CD14-positive monocyte (primary cell): Measurements from ENCODE around the gene H1-8. TPM values are rescaled to one million over a fixed set of nuclear protein-coding genes. Genes with fewer than 3 reads are reported as not detected.

ENCODE experiments used
- DNase-seq, 3 donors: peaks; one replicate each; pipeline ENCODE4 v3.0.0-alpha.2; 2011 to 2022
- H2AFZ ChIP-seq: 2 replicates; pipeline ENCODE4 v1.6.0; 2012; ENCODE audit warnings: mild to moderate bottlenecking, low read depth, low read length, inconsistent platforms; ENCODE audit not compliant: insufficient read depth, poor library complexity, severe bottlenecking
- H3K27ac ChIP-seq, 2 donors: 1 replicate in 1 of 2; 2 replicates in 1 of 2; pipeline ENCODE4 v1.5.1; 2012 to 2013; ENCODE audit warnings: low read length in 2 of 2, control low read depth in 1 of 2, inconsistent platforms in 1 of 2, low read depth in 1 of 2, mild to moderate bottlenecking in 1 of 2
- H3K27me3 ChIP-seq, 2 donors: one replicate each; pipeline versions ENCODE4 v1.6.0 to v1.6.1; 2011 to 2013; ENCODE audit warnings: low read length in 2 of 2; ENCODE audit not compliant: control insufficient read depth in 2 of 2, insufficient read depth in 2 of 2
- H3K36me3 ChIP-seq, 2 donors: replicated peaks in 1 of 2; 1 replicate in 1 of 2; 2 replicates in 1 of 2; pipeline versions ENCODE4 v1.5.1 to v1.6.1; 2012 to 2013; ENCODE audit warnings: low read length in 2 of 2, control low read depth in 1 of 2, inconsistent platforms in 1 of 2, mild to moderate bottlenecking in 1 of 2; ENCODE audit not compliant: insufficient read depth in 2 of 2, control insufficient read depth in 1 of 2
- H3K4me1 ChIP-seq, 2 donors: 1 replicate in 1 of 2; 2 replicates in 1 of 2; pipeline versions ENCODE4 v1.5.1 to v1.6.1; 2012 to 2013; ENCODE audit warnings: low read length in 2 of 2, control low read depth in 1 of 2, inconsistent platforms in 1 of 2, mild to moderate bottlenecking in 1 of 2, moderate library complexity in 1 of 2; ENCODE audit not compliant: insufficient read depth in 2 of 2, control insufficient read depth in 1 of 2
- H3K4me2 ChIP-seq: replicated peaks from 2 replicates; pipeline ENCODE3; 2012; ENCODE audit warnings: low read length, moderate library complexity, mild to moderate bottlenecking; ENCODE audit not compliant: poor library complexity, severe bottlenecking; ENCODE audit errors: extremely low read depth
- H3K4me3 ChIP-seq, 3 experiments: fragments of 200-600 bp in 1 of 3; sonication (generic) in 1 of 3; replicated peaks in 1 of 3; 1 replicate in 2 of 3; 2 replicates in 1 of 3; pipeline ENCODE4 v1.5.1; 2011 to 2013; ENCODE audit warnings: low read length in 3 of 3, mild to moderate bottlenecking in 3 of 3, control low read depth in 2 of 3, low read depth in 2 of 3, inconsistent platforms in 1 of 3, moderate library complexity in 1 of 3
- H3K79me2 ChIP-seq: 2 replicates; pipeline ENCODE4 v1.6.0; 2012; ENCODE audit warnings: mild to moderate bottlenecking, control low read depth, inconsistent platforms, low read length, moderate library complexity; ENCODE audit not compliant: insufficient read depth
- H3K9ac ChIP-seq: 2 replicates; pipeline ENCODE4 v1.6.0; 2017; ENCODE audit warnings: low read length, mild to moderate bottlenecking; ENCODE audit not compliant: insufficient read depth, poor library complexity, severe bottlenecking
- H3K9me3 ChIP-seq, 2 donors: replicated peaks in 1 of 2; 1 replicate in 1 of 2; 2 replicates in 1 of 2; pipeline versions ENCODE4 v1.5.1 to v1.6.1; 2012 to 2013; ENCODE audit warnings: low read length in 2 of 2, control low read depth in 1 of 2; ENCODE audit not compliant: control insufficient read depth in 1 of 2, insufficient read depth in 1 of 2
- H4K20me1 ChIP-seq: 2 replicates; pipeline ENCODE4 v1.6.0; 2012; ENCODE audit warnings: mild to moderate bottlenecking, low read length, control low read depth, moderate library complexity; ENCODE audit not compliant: insufficient read depth
- H3K27ac Mint-ChIP-seq, 7 donors: one replicate each; pipeline ENCODE4 v1.8.0; 2020; ENCODE audit warnings: mild to moderate bottlenecking in 7 of 7, mixed read lengths in 7 of 7, moderate library complexity in 6 of 7, inconsistent platforms in 2 of 7
- H3K27me3 Mint-ChIP-seq, 3 donors: one replicate each; pipeline ENCODE4 v1.8.0; 2021 to 2022; ENCODE audit warnings: low read depth in 3 of 3, mild to moderate bottlenecking in 3 of 3, mixed read lengths in 3 of 3, moderate library complexity in 3 of 3, inconsistent platforms in 1 of 3
- H3K36me3 Mint-ChIP-seq, 2 donors: one replicate each; pipeline ENCODE4 v1.8.0; 2020; ENCODE audit warnings: mixed read lengths in 2 of 2, inconsistent platforms in 1 of 2, mild to moderate bottlenecking in 1 of 2
- H3K4me1 Mint-ChIP-seq: one replicate; pipeline ENCODE4 v1.8.0; 2020; ENCODE audit warnings: mild to moderate bottlenecking, mixed read lengths
- H3K4me3 Mint-ChIP-seq, 2 donors: one replicate each; pipeline ENCODE4 v1.8.0; 2020; ENCODE audit warnings: mild to moderate bottlenecking in 2 of 2, mixed read lengths in 2 of 2, moderate library complexity in 1 of 2
- H3K9me3 Mint-ChIP-seq, 7 donors: one replicate each; pipeline ENCODE4 v1.8.0; 2020 to 2022; ENCODE audit warnings: mixed read lengths in 7 of 7, mild to moderate bottlenecking in 6 of 7, moderate library complexity in 6 of 7, inconsistent platforms in 2 of 7
- WGBS: methylation state at CpG from one replicate; pipeline ENCODE4 v1.1.5; 2013; ENCODE audit warnings: missing lambda C conversion rate; ENCODE audit not compliant: insufficient coverage; 5-methylcytosine and 5-hydroxymethylcytosine counted together
- intact Hi-C, 2 donors: fragments of 100-400 bp; cut with micrococcal nuclease; formaldehyde crosslinking; loops; one replicate each; pipeline versions ENCODE4 v1.15.0 to v1.15.1; 2023
- polyA plus RNA-seq, 3 donors: library from polyadenylated mRNA; depleted of rRNA in 1 of 3; unstranded in 2 of 3; stranded (reverse) in 1 of 3; fragments of 300-500 nt in 2 of 3; fragments of >200 nt in 1 of 3; fragmentation: Illumina TruSeq in 2 of 3; gene quantifications; 1 replicate in 2 of 3; 2 replicates in 1 of 3; pipeline ENCODE4 v1.2.3, GENCODE V29; 2012 to 2021
- TF ChIP-seq, protein P1 (sequence below): fragments of 200-600 bp; IDR thresholded peaks from one replicate; pipeline ENCODE4 v1.8.0; 2022; ENCODE audit warnings: antibody characterized with exemption, mild to moderate bottlenecking

H1-8 gene
- polyA plus RNA-seq, 3 donors: not detected

DNA sequence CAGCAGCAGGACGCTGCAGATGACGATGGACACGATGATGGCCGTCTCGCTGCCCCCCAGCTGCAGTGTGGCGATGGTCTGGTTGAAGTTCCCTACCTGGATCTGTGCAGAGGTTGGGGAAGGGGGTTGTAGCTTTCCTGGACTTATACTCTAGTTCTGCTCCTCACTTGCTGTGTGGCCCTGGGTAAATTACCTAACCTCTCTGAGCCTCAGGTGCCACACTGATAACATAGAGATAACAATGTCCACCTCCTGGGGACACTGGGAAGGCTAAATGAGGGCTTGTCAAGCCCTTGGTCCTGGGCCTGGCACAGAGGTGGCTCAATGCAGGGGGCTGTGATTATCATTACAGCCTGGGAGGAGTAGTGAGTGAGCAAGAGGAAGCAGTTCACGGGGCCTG lies 26.9 kb downstream of the H1-8 start:
- Mint-ChIP-seq H3K27ac (peak overlapping the region in 5 of 7 donors; percentile 10 to 80 (median 48)), H3K9me3 (no peaks in the 10 kb centered on the region), H3K4me3 (no peak overlapping the region), H3K36me3 (peaks cover 74 to 96% of the 10 kb centered on the region in 2 donors), H3K27me3 (peaks cover 0 to 5% (median 0%) of the 10 kb centered on the region in 3 donors), H3K4me1 (no peaks in the 10 kb centered on the region)
- TF ChIP-seq, protein P1, sequence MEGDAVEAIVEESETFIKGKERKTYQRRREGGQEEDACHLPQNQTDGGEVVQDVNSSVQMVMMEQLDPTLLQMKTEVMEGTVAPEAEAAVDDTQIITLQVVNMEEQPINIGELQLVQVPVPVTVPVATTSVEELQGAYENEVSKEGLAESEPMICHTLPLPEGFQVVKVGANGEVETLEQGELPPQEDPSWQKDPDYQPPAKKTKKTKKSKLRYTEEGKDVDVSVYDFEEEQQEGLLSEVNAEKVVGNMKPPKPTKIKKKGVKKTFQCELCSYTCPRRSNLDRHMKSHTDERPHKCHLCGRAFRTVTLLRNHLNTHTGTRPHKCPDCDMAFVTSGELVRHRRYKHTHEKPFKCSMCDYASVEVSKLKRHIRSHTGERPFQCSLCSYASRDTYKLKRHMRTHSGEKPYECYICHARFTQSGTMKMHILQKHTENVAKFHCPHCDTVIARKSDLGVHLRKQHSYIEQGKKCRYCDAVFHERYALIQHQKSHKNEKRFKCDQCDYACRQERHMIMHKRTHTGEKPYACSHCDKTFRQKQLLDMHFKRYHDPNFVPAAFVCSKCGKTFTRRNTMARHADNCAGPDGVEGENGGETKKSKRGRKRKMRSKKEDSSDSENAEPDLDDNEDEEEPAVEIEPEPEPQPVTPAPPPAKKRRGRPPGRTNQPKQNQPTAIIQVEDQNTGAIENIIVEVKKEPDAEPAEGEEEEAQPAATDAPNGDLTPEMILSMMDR: no peak
- H3K79me2 ChIP-seq: no peaks in the 10 kb centered on the region
- 93% methylated on average over 1 of the region's 7 CpGs for WGBS
- H3K4me3 ChIP-seq: no peak overlapping the region
- no peaks in the 10 kb centered on the region for H3K27me3 ChIP-seq
- no peak overlapping the region for H3K4me2 ChIP-seq
- H2AFZ ChIP-seq: no peak overlapping the region
- no peak overlapping the region for H3K9ac ChIP-seq
- no peaks in the 10 kb centered on the region for H3K9me3 ChIP-seq
- peaks cover 8% of the 10 kb centered on the region for H4K20me1 ChIP-seq
- DNase-seq: no peak
- intact Hi-C loops: no loop called here
- peaks cover 92 to 100% of the 10 kb centered on the region in 2 donors for H3K36me3 ChIP-seq
- H3K4me1 ChIP-seq: no peaks in the 10 kb centered on the region
- H3K27ac ChIP-seq: no peak overlapping the region

DNA sequence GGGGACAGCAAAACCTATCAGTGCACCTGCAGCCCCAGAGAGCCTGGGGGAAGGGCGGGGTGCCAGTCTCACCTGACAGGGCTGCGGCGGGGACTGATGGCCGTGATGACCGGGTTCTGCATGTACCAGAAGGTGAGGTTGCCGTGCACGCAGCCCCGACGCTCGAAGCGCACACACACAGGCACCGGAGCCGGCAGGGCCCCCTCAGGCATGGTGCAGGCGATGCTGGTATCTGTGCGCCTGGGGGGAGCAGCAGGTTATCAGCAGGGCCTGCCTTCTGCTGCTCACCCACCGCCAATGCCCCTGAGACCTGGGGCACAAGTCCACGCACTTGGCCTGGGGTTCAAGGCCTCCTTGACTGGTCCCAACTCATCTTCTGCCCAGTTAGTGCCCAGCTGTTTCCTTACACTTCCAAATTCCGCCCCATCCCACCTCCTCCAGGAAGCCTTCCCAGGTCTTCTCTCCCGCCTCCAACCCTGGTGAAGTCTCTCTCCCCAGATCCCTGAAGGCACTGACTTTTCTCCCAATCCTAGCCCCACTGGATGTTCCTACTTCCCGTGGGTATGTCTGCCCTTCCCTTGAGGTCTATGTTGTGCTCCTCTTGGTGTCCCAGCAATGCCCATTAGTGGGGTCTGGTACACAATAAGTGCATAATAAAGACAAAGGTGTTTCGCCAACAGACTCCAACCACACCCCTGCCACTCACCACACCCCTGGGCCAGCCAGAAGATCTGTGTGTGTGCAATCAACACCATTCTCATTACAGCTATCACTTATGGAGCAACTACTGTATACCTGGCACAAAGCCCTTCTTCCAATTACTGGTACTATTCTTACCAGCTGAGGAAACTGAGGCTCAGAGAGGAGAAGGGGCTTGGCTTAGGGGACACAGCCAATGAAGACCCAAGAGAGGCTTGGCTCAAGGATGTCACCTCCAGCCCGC lies 28.9 kb downstream of the H1-8 start:
- no peak overlapping the region for H3K4me3 Mint-ChIP-seq
- Histone ChIP-seq H3K4me3 (no peak overlapping the region), H3K4me2 (no peak overlapping the region), H3K9ac (no peak overlapping the region), H3K4me1 (peaks cover 8 to 10% of the 10 kb centered on the region in 2 donors), H3K27me3 (no peaks in the 10 kb centered on the region), H3K27ac (no peak overlapping the region), H2AFZ (no peak overlapping the region), H3K79me2 (peaks cover 10% of the 10 kb centered on the region), H4K20me1 (peaks cover 13% of the 10 kb centered on the region), H3K9me3 (no peaks in the 10 kb centered on the region), H3K36me3 (peaks cover 81 to 97% of the 10 kb centered on the region in 2 donors)
- intact Hi-C loops: no loop called here
- peaks cover 11% of the 10 kb centered on the region for H3K4me1 Mint-ChIP-seq
- TF ChIP-seq, protein P1: no peak
- peaks cover 69 to 90% of the 10 kb centered on the region in 2 donors for H3K36me3 Mint-ChIP-seq
- no peaks in the 10 kb centered on the region for H3K9me3 Mint-ChIP-seq
- peaks cover 0 to 3% (median 0%) of the 10 kb centered on the region in 3 donors for H3K27me3 Mint-ChIP-seq
- DNase-seq: no peak
- H3K27ac Mint-ChIP-seq: peak overlapping the region in 3 of 7 donors; percentile 46 to 81 (median 64)
- WGBS: 99% methylated on average over 16 of the region's 22 CpGs
